VCaP (cell line): ENCODE results near the gene CMIP.

Source experiments
- H3K27ac ChIP-seq: fragments of 450-650 bp; 2 replicates; pipeline ENCODE4 v1.5.1; 2017
- CTCF ChIP-seq: fragments of 450-650 bp; conservative IDR thresholded peaks from 2 replicates; pipeline ENCODE4 v1.5.1; 2017; ENCODE audit warnings: mild to moderate bottlenecking, moderate library complexity

The CMIP gene

GRCh38 chr16:81624760-81625543, 180.3 kb downstream of the CMIP start:
- H3K27ac ChIP-seq: peak overlapping the region; percentile 27; the same call in 1 of the 2 replicates
- no peak for TF ChIP-seq CTCF

GRCh38 chr16:81625544-81626153, 181.0 kb downstream of the CMIP start:
- no peak for TF ChIP-seq CTCF
- H3K27ac ChIP-seq: peak overlapping the region; percentile 27; the same call in 1 of the 2 replicates

- TF ChIP-seq CTCF: no peak
- H3K27ac ChIP-seq: peak overlapping the region; percentile 27; the same call in 1 of the 2 replicates
These were observed 181.6 kb downstream of the CMIP start for GRCh38 chr16:81626181-81626674.

GRCh38 chr16:81627024-81627423, 182.4 kb downstream of the CMIP start:
- H3K27ac ChIP-seq: no peak overlapping the region

GRCh38 chr16:81627729-81628244, 183.2 kb downstream of the CMIP start:
- TF ChIP-seq CTCF: no peak

More at GRCh38 chr16:81627024-81627423, 182.4 kb downstream of the CMIP start:
- TF ChIP-seq CTCF: no peak

GRCh38 chr16:81629034-81629802, 184.6 kb downstream of the CMIP start:
- no peak for TF ChIP-seq CTCF
- no peak overlapping the region for H3K27ac ChIP-seq

More at GRCh38 chr16:81627729-81628244, 183.2 kb downstream of the CMIP start:
- no peak overlapping the region for H3K27ac ChIP-seq
